HepG2 (cell line): Measurements from ENCODE around the gene DDN. TPM values are rescaled to one million over a fixed set of nuclear protein-coding genes. Genes with fewer than 3 reads are reported as not detected.

Experiments
- ELF4 ChIP-seq: sonication (generic); formaldehyde crosslinking; IDR thresholded peaks from 2 replicates; pipeline ENCODE4 v1.5.0; 2020; ENCODE audit warnings: missing genetic modification reagents, mild to moderate bottlenecking, moderate library complexity, borderline replicate concordance
- ELK4 ChIP-seq: sonication (generic); formaldehyde crosslinking; IDR thresholded peaks from 2 replicates; pipeline ENCODE4 v1.9.0; 2021; ENCODE audit warnings: missing genetic modification reagents, borderline replicate concordance
- FOSL2 ChIP-seq: sonication (generic); formaldehyde crosslinking; IDR thresholded peaks from 2 replicates; pipeline ENCODE4 v1.4.0; 2020; ENCODE audit warnings: missing genetic modification reagents
- FOXA1 ChIP-seq, 2 experiments: fragments of 450-650 bp in 1 of 2; sonication (generic) in 1 of 2; formaldehyde crosslinking in 1 of 2; IDR thresholded peaks; 2 replicates each; pipeline versions ENCODE4 v1.4.0 to v1.6.1; 2016 to 2020; ENCODE audit warnings: missing genetic modification reagents in 1 of 2
- HMGXB4 ChIP-seq, 2 experiments: sonication (generic) in 1 of 2; formaldehyde crosslinking in 1 of 2; IDR thresholded peaks; 2 replicates each; pipeline versions ENCODE4 v1.4.0 to v1.6.1; 2018 to 2020; ENCODE audit warnings: missing genetic modification reagents in 2 of 2, borderline replicate concordance in 1 of 2, low read depth in 1 of 2, mild to moderate bottlenecking in 1 of 2, missing biosample characterization in 1 of 2
- KDM1A ChIP-seq: IDR thresholded peaks from 2 replicates; pipeline ENCODE4 v1.6.1; 2016; ENCODE audit warnings: missing compliant biosample characterization
- RCOR2 ChIP-seq: IDR thresholded peaks from 2 replicates; pipeline ENCODE4 v1.6.1; 2016; ENCODE audit warnings: missing biosample characterization, missing genetic modification reagents
- TEF ChIP-seq: sonication (generic); formaldehyde crosslinking; IDR thresholded peaks from 2 replicates; pipeline ENCODE4 v1.5.0; 2020; ENCODE audit warnings: missing genetic modification reagents
- ZMAT3 ChIP-seq: sonication (generic); formaldehyde crosslinking; conservative IDR thresholded peaks from 2 replicates; pipeline ENCODE4 v1.7.0; 2021; ENCODE audit warnings: missing genetic modification reagents
- ZNF18 ChIP-seq: sonication (generic); formaldehyde crosslinking; IDR thresholded peaks from 2 replicates; pipeline ENCODE4 v1.8.0; 2022; ENCODE audit warnings: mild to moderate bottlenecking, missing genetic modification reagents; ENCODE audit not compliant: insufficient replicate concordance
- ZNF296 ChIP-seq: sonication (generic); formaldehyde crosslinking; conservative IDR thresholded peaks from 2 replicates; pipeline ENCODE4 v1.5.0; 2020; ENCODE audit warnings: mild to moderate bottlenecking, missing genetic modification reagents
- ZNF318 ChIP-seq: sonication (generic); formaldehyde crosslinking; IDR thresholded peaks from 2 replicates; pipeline ENCODE4 v1.4.0; 2020; ENCODE audit warnings: mild to moderate bottlenecking, missing genetic modification reagents
- ZNF550 ChIP-seq: sonication (generic); formaldehyde crosslinking; IDR thresholded peaks from 2 replicates; pipeline ENCODE4 v1.4.0; 2020; ENCODE audit warnings: mild to moderate bottlenecking, missing genetic modification reagents, borderline replicate concordance
- polyA plus RNA-seq, 8 experiments: library from polyadenylated mRNA; depleted of rRNA in 3 of 8; stranded (reverse) in 7 of 8; unstranded in 1 of 8; fragments of >200 nt; fragmentation: Illumina TruSeq in 4 of 8; extraction: Trizol in 4 of 8; gene quantifications; 2 replicates each; pipeline versions ENCODE4 v1.2.1 to v1.2.3, GENCODE V29; 2011 to 2016; ENCODE audit warnings: low read depth in 4 of 8, missing spikeins in 1 of 8, mixed read lengths in 1 of 8; ENCODE audit not compliant: insufficient read depth in 1 of 8
- total RNA-seq, 5 experiments: library from RNA; depleted of rRNA; stranded (reverse); fragments of >200 nt; fragmentation: Illumina TruSeq; extraction: Trizol; gene quantifications; 2 replicates each; pipeline ENCODE4 v1.2.3, GENCODE V29; 2016; ENCODE audit warnings: low read depth in 1 of 5

The DDN gene
- total and polyA plus RNA-seq, 2 of the 13 experiments (the other 11 are each of a cell fraction or from before 2014, with no cell fraction given): 0.24 to 0.53 TPM

- TF ChIP-seq ZNF318 (CRISPR knock-in tag): no peak
- TF ChIP-seq KDM1A (CRISPR knock-in tag): no peak
- TF ChIP-seq HMGXB4 (CRISPR knock-in tag; IDR thresholded peaks at IDR 0.05; ENCODE audit: borderline replicate concordance in 1 of 2, low read depth in 1 of 2): peak in 1 of 2 experiments; percentile 7; a peak in 1 of 4 replicates
- TF ChIP-seq ELF4 (CRISPR knock-in tag): peak; percentile 58; the same call in 1 of the 2 replicates
- TF ChIP-seq TEF (CRISPR knock-in tag): no peak
- no peak for TF ChIP-seq FOXA1 (IDR thresholded peaks at IDR 0.05)
- no peak for TF ChIP-seq FOXA1 (CRISPR knock-in tag; IDR thresholded peaks at IDR 0.05)
- no peak for TF ChIP-seq RCOR2 (CRISPR knock-in tag)
- TF ChIP-seq ELK4 (CRISPR knock-in tag): no peak
- no peak for TF ChIP-seq ZNF18 (CRISPR knock-in tag)
- TF ChIP-seq ZNF296 (CRISPR knock-in tag): no peak
- 0 out of 2 replicates have a peak, but pooled peaks have one; percentile 3 for TF ChIP-seq ZMAT3 (CRISPR knock-in tag)
- no peak for TF ChIP-seq ZNF550 (CRISPR knock-in tag)
- no peak for TF ChIP-seq FOSL2
These were observed 42.7 kb downstream of the DDN start (continued) for GRCh38 chr12:48956279-48957140.
